Uterus (tissue), 4 donors: ENCODE measurements around the gene VAMP2. TPM values are rescaled to one million over a fixed set of nuclear protein-coding genes. Genes with fewer than 3 reads are reported as not detected.
A peak's percentile ranks its signal among the peaks of the same experiment; 100 is the strongest.

ENCODE experiments used
- DNase-seq, 2 donors: peaks; one replicate each; pipeline ENCODE4 v3.0.0-alpha.2; 2019 to 2020
- H3K27ac ChIP-seq, 2 donors: fragments of 200-600 bp; sonication (generic); 1 replicate in 1 of 2; 2 replicates in 1 of 2; pipeline ENCODE4 v1.5.1; 2016 to 2018
- H3K27me3 ChIP-seq, 2 donors: fragments of 200-600 bp; sonication (generic); one replicate each; pipeline ENCODE4 v1.5.1; 2018 to 2019; ENCODE audit warnings: control low read depth in 1 of 2
- H3K36me3 ChIP-seq, 2 donors: fragments of 200-600 bp; sonication (generic); one replicate each; pipeline ENCODE4 v1.5.1; 2019; ENCODE audit warnings: control low read depth in 1 of 2
- H3K4me1 ChIP-seq, 2 donors: fragments of 200-600 bp; sonication (generic); one replicate each; pipeline ENCODE4 v1.5.1; 2018 to 2019; ENCODE audit warnings: control low read depth in 1 of 2
- H3K4me3 ChIP-seq, 2 donors: fragments of 200-600 bp; sonication (generic); 1 replicate in 1 of 2; 2 replicates in 1 of 2; pipeline ENCODE4 v1.5.1; 2018 to 2019; ENCODE audit warnings: mild to moderate bottlenecking in 1 of 2
- H3K9me3 ChIP-seq, 2 donors: fragments of 200-600 bp; sonication (generic); one replicate each; pipeline ENCODE4 v1.5.1; 2019; ENCODE audit warnings: control low read depth in 1 of 2
- POLR2A ChIP-seq, 2 donors: fragments of 450-650 bp; IDR thresholded peaks; one replicate each; pipeline ENCODE4 v1.6.1; 2016; ENCODE audit warnings: antibody characterized with exemption in 2 of 2, mild to moderate bottlenecking in 1 of 2, moderate library complexity in 1 of 2
- intact Hi-C: fragments of 100-400 bp; cut with DNase I; formaldehyde crosslinking; loops from one replicate; pipeline ENCODE4 v1.15.1; 2023; ENCODE audit warnings: low total_unique reads
- total RNA-seq, 4 donors: library from RNA; depleted of rRNA in 3 of 4; stranded (reverse); fragments of >200 nt in 3 of 4; gene quantifications; one replicate each; pipeline versions ENCODE4 v1.1.0 to v1.2.4, GENCODE V29; 2014 to 2023
- TF ChIP-seq, protein P1 (sequence below), 4 experiments: fragments of 200-600 bp in 2 of 4; fragments of 450-650 bp in 2 of 4; sonication (generic) in 2 of 4; IDR thresholded peaks; one replicate each; pipeline ENCODE4 v1.5.1; 2016 to 2019; ENCODE audit warnings: antibody characterized with exemption in 4 of 4, mild to moderate bottlenecking in 2 of 4, moderate library complexity in 1 of 4
- donor health status: DM: yes; HTN: yes; CAD: no.

Gene VAMP2
- total RNA-seq, 4 donors from 2014 or later, result 6.7 to 150 (median 14.1) TPM

DNA sequence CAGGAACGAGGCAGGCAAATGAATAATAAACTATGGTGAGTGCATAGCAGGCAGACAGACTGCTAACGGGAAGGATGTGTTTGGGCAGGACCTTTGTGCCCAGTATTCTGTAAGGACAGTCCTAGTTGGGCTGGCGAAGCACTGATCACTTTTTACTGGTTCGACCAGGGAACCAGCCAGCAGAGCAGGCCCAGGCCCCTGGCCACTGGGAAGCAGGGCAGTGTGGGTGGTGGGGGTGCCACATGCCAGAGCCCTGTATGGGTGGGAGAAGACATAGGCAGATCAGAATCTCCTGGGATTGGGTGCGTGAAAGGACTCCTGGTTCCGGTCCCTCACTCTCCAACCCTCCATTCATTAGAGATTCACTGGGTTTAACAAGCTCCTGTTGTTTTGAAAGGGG lies 4.0 kb upstream of the VAMP2 start:
- intact Hi-C loops, result no loop called here
- no peaks in the 10 kb centered on the region for H3K36me3 ChIP-seq
- no peaks in the 10 kb centered on the region for H3K9me3 ChIP-seq
- peaks cover 14 to 16% of the 10 kb centered on the region in 2 donors for H3K4me1 ChIP-seq
- H3K4me3 ChIP-seq, result no peak overlapping the region
- no peaks in the 10 kb centered on the region for H3K27me3 ChIP-seq
- H3K27ac ChIP-seq, result peak overlapping the region in 1 of 2 donors; percentile 97
- DNase-seq, result no peak
- TF ChIP-seq, protein P1, sequence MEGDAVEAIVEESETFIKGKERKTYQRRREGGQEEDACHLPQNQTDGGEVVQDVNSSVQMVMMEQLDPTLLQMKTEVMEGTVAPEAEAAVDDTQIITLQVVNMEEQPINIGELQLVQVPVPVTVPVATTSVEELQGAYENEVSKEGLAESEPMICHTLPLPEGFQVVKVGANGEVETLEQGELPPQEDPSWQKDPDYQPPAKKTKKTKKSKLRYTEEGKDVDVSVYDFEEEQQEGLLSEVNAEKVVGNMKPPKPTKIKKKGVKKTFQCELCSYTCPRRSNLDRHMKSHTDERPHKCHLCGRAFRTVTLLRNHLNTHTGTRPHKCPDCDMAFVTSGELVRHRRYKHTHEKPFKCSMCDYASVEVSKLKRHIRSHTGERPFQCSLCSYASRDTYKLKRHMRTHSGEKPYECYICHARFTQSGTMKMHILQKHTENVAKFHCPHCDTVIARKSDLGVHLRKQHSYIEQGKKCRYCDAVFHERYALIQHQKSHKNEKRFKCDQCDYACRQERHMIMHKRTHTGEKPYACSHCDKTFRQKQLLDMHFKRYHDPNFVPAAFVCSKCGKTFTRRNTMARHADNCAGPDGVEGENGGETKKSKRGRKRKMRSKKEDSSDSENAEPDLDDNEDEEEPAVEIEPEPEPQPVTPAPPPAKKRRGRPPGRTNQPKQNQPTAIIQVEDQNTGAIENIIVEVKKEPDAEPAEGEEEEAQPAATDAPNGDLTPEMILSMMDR (IDR thresholded peaks at IDR 0.05), result no peak
- no peak for TF ChIP-seq POLR2A (IDR thresholded peaks at IDR 0.05)

DNA sequence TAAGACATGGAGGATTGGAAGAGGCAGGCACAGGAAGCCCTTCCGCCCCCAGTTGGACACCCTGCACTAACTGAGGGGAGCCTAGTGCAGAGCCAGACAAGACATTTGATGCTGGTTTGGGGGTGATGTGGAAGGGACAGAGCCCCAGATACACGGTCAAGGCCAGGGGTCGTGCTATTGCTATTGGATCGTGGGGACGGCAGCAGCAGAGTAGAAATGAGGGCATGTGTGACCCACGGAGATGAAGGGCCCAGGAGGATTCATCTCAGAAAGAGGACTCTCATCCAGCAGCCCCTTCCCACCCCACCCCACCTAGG lies 2.0 kb upstream of the VAMP2 start:
- TF ChIP-seq POLR2A (IDR thresholded peaks at IDR 0.05), result no peak
- TF ChIP-seq, protein P1 (IDR thresholded peaks at IDR 0.05), result no peak
- Histone ChIP-seq H3K27ac (peak overlapping the region; percentile 97 to 100), H3K36me3 (no peaks in the 10 kb centered on the region), H3K4me3 (no peak overlapping the region), H3K9me3 (no peaks in the 10 kb centered on the region), H3K27me3 (no peaks in the 10 kb centered on the region), H3K4me1 (peaks cover 14 to 26% of the 10 kb centered on the region in 2 donors)
- intact Hi-C loops, result no loop called here
- DNase-seq, result no peak

DNA sequence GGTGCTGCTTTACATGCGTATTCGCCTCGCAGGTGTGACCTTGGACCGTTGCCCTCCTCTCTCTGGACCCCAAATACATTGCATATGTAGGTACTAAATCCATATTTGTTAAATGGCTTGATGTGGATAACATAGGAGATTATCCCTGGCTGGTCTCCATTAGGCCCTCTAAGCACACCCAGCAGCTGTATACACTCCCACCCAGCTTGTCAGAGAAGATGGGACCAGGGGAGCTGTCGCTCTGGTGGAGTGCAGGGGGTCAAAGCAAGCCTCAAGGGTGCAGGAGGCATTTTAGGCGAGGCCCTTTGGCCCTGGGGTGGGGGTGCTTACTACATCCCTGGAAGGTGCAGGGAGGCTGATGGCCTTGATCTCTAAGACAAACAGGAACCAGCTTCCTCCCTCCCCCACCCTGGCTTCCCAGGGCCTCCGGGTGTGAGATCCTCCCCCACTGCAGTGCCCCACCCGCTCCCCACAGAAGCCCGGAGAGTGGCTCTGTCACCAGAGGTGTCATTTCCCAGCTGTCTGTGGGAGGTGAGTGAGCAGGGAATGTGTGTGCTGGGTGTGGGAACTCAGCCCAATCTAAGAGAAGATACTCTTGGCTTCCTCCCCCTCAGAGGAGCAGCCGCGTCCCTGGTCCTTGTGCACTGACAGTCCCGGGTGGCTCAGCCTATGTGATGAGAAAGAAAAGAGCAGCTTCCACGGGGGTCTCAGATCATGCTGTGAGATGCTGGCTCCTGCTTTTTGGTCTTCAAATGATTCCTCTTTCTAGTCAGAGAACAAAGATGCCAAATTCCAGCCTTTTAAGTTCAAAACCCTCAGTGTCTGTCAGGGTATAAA lies 1.4 kb upstream of the VAMP2 start:
- peak; percentile 22 to 29 for TF ChIP-seq POLR2A (IDR thresholded peaks at IDR 0.05)
- TF ChIP-seq, protein P1 (IDR thresholded peaks at IDR 0.05), result no peak
- H3K4me1 ChIP-seq, result peaks cover 14 to 26% of the 10 kb centered on the region in 2 donors
- intact Hi-C loops, result no loop called here
- DNase-seq, result peak; percentile 76 to 86
- H3K36me3 ChIP-seq, result no peaks in the 10 kb centered on the region
- H3K27me3 ChIP-seq, result no peaks in the 10 kb centered on the region
- peak overlapping the region in 1 of 2 donors; percentile 1 for H3K4me3 ChIP-seq
- H3K27ac ChIP-seq, result peak overlapping the region; percentile 97 to 100
- H3K9me3 ChIP-seq, result no peaks in the 10 kb centered on the region

DNA sequence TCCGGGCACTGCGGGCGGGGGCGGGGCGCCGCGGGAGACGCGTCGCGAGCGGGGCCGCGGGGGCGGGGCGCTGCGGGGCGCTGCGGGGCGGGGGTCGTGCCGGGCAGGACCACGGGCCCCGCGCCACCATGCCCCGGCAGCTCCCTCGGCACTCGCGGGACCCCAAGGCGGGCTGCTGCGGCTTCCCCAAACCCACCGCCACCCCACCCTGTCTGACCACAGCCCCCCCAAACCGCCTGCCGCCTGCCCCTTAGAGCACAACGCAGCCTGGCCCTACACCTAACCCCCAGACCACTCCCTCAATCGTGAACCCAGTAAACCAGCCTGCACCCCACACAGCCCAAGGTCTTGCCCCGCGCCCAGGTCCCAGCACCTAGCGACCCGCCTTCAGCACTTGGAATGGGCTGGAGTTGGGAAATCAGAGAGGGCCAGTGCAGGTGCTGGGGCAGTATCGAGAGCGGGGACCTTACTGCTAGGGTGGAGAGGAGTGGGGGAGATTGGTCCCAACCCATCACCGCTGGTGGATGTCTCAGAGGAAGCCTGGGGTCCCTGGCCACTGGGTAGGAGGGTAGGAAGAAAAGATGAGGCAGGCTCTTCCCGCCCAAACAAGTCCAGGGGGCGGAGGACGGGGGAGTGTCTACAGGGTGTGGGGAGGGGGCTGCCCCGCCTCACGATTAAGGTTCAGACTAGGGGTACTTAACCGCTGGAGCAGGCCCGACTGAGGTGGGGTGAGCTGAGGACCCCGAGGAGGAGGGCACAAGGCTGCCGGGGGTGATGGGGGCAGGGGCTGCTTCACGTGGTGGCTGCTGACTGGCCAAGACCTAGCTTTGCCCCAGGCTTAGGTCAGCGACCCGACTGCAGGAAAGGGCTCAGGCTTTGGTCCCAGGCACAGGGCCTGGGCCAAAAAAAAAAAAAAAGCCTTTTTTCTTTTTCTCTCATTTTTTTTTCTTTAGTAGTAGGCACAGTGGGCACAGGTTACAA lies 539 bp upstream of the VAMP2 start:
- TF ChIP-seq, protein P1 (IDR thresholded peaks at IDR 0.05), result no peak
- no peak for TF ChIP-seq POLR2A (IDR thresholded peaks at IDR 0.05)
- H3K27ac ChIP-seq, result peak overlapping the region; percentile 97 to 100
- H3K36me3 ChIP-seq, result no peaks in the 10 kb centered on the region
- intact Hi-C loops, result no loop called here
- H3K4me3 ChIP-seq, result peak overlapping the region; percentile 80 to 96
- DNase-seq, result peak in 1 of 2 donors; percentile 58
- no peaks in the 10 kb centered on the region for H3K9me3 ChIP-seq
- H3K4me1 ChIP-seq, result peaks cover 14 to 26% of the 10 kb centered on the region in 2 donors
- H3K27me3 ChIP-seq, result no peaks in the 10 kb centered on the region
